ENCODE results near the gene PCBP3.
"Not testable (repeated sequence)": the region's sequence is repeated elsewhere in the genome, so short reads cannot be mapped to it uniquely, and the experiment has no call there.

Gene PCBP3

GRCh38 chr21:45975667-45976409 is 332.3 kb downstream of the PCBP3 start:
- DNase-seq: not testable (repeated sequence)

- DNase-seq: no peak
Measured at GRCh38 chr21:45976701-45977311, 333.3 kb downstream of the PCBP3 start.

GRCh38 chr21:45977396-45977795 is 333.9 kb downstream of the PCBP3 start:
- DNase-seq: peak; percentile 14

- peak; percentile 32 for DNase-seq
Measured at GRCh38 chr21:45979141-45979631, 335.7 kb downstream of the PCBP3 start.

- DNase-seq: no peak
Measured at GRCh38 chr21:45979651-45980050, 336.1 kb downstream of the PCBP3 start.

GRCh38 chr21:45980271-45980670 is 336.7 kb downstream of the PCBP3 start:
- no peak for DNase-seq

- no peak for DNase-seq
Measured at GRCh38 chr21:45980697-45981096, 337.2 kb downstream of the PCBP3 start.

- peak; percentile 74 for DNase-seq
Measured at GRCh38 chr21:45981151-45982091, 337.9 kb downstream of the PCBP3 start, which contains the start of gene COL6A1. TSS of gene COL6A1 (plus strand) at chr21:45981770. CDS start at chr21:45981851, 81 bp downstream.

GRCh38 chr21:45982092-45982757 is 338.7 kb downstream of the PCBP3 start:
- DNase-seq: peak; percentile 47

GRCh38 chr21:45982758-45983648 is 339.5 kb downstream of the PCBP3 start:
- peak; percentile 13 for DNase-seq

GRCh38 chr21:45983649-45983965 is 340.1 kb downstream of the PCBP3 start:
- no peak for DNase-seq

GRCh38 chr21:45983981-45984551 is 340.5 kb downstream of the PCBP3 start:
- DNase-seq: peak; percentile 9

GRCh38 chr21:45984584-45985095 is 341.1 kb downstream of the PCBP3 start:
- no peak for DNase-seq

- peak; percentile 14 for DNase-seq
Measured at GRCh38 chr21:45985471-45986315, 342.2 kb downstream of the PCBP3 start.

- DNase-seq: peak; percentile 32
Measured at GRCh38 chr21:45986316-45987051, 343.0 kb downstream of the PCBP3 start.

- peak; percentile 16 for DNase-seq
Measured at GRCh38 chr21:45987121-45987711, 343.7 kb downstream of the PCBP3 start.

- no peak for DNase-seq
Measured at GRCh38 chr21:45988366-45989347, 345.1 kb downstream of the PCBP3 start.
